ENCODE measurements around the gene MDGA2.

Gene MDGA2

DNA sequence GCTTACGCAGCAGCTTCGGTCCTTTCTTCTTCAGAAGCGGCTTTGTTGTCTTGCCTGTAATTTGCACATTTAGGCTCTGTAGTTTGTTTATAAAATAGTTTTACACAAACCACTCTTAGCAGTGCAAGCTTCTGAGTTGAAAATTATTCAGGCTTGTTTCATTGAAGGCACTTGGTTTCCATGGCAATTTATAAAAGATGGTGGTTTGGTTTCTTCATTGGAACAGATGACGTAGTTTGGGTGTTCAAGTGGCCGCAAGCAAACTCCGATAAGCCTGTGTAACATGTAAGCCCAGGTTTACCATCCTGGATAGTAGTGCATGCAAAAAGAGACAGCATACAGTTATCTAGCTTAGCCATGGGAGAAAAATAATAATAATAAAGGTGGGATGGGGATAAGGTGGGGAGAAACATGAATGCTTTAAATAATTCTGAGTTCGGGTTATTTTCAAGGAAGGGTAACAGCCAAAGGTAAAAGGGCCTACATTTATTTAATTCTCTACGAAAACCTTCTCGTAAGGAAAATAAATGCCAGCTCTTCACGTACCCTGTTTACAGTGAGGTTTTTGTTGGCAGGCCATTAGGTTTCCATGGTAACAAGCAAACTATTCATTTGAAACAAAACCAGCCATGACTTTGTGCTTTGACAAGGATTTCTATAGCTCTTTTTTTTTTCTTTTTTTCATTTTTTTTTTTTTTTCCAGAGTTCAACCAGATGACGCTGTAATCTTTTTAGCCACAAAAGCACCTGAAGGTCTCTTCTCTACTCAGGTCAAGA is 834.3 kb downstream of the MDGA2 start:
- DNase-seq = no peak

DNA sequence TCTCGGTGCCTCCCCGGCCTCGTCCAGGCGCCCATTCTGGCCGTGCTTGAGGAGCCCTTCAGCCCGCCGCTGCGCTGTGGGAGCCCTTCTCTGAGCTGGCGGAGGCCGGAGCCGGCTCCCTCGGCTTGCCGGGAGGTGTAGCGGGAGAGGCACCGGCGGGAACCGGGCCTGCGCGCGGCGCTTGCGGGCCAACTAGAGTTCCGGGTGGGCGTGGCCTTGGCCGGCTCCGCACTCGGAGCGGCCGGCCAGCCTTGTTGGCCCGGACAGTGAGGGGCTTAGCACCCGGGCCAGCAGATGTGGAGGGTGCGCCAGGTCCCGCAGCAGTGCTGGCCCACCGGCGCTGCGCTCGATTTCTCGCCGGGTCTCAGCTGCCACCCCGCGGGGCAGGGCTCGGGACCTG is 855.1 kb downstream of the MDGA2 start:
- no peak for DNase-seq

DNA sequence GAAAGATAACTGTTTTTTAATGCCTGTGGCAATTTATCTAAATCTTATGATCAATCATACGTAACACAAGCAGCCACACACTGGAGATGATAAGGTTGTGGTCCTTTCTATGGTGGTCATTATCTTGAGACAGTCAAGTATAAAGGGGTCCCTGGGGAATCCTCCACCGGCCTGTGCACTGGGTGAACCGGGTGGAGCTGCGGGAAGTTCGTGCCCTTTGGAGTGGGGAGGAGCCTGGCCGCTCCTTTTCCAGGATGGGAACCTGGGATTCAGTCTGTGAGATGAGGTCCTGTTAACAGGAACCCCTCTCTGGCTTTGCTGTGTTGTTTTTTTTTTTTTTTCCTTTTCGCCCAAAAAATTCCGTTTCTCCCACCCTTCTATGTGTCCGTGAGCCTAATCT is 856.3 kb downstream of the MDGA2 start:
- DNase-seq = no peak

DNA sequence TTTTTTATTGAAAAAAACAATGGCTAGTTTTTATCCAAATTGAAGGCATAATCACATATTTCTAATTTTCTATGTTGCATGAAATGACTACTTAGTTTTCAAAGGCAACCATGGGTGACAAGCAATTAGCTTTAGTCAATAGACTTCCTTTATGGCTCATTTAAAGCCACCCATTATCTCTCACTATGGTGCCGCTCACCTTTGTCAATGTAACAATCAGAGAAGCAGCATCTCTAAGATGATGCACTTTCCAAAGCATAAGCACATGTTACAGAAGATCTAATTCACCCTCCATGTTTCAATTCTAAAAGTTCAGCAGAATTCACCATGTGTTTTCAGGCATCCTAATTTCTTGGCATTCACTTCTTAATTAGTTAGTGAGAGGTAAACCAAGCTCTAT is 857.3 kb downstream of the MDGA2 start:
- DNase-seq = no peak

DNA sequence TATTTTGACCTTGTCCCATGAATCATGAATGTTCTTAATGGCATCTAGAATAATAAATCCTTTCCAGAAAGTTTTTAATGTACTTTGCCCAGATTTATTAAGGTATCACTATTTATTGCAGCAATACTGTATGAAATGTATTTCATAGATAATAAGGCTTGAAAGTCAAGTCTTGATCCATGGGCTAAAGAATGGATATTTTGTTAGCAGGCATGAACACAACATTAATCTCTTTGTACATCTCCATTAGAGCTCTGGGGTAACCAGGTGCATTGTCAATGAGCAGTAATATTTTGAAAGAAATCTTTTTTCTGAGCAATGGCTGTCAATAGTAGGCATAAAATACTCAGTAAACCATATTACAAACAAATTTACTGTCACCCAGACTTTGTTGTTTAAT is 882.3 kb downstream of the MDGA2 start:
- no peak for DNase-seq
